ENCODE measurements around the gene KIR3DL2.
"Not testable (repeated sequence)": the region's sequence is repeated elsewhere in the genome, so short reads cannot be mapped to it uniquely, and the experiment has no call there.

GRCh38 chr19:54832496-54832895 is 17.7 kb upstream of the KIR3DL2 start, which contains the start of gene KIR2DS4:
- TF ChIP-seq POLR2AphosphoS5, POLR2A (IDR thresholded peaks at IDR 0.05): not testable (repeated sequence)

Measured in sigmoid colon (tissue), 4 donors.